GM19239 (cell line): ENCODE data around the gene C1QB.
"Not testable (repeated sequence)": the region's sequence is repeated elsewhere in the genome, so short reads cannot be mapped to it uniquely, and the experiment has no call there.

Source experiments
- DNase-seq: peaks from one replicate; pipeline ENCODE4 v3.0.0; 2011; ENCODE audit warnings: low spot score; ENCODE audit not compliant: insufficient read length
- FAIRE-seq: peaks from 2 replicates; lab custom pipeline; 2011; peaks lifted over from hg19 to GRCh38; lab: Jason Lieb, UNC

C1QB gene

DNA sequence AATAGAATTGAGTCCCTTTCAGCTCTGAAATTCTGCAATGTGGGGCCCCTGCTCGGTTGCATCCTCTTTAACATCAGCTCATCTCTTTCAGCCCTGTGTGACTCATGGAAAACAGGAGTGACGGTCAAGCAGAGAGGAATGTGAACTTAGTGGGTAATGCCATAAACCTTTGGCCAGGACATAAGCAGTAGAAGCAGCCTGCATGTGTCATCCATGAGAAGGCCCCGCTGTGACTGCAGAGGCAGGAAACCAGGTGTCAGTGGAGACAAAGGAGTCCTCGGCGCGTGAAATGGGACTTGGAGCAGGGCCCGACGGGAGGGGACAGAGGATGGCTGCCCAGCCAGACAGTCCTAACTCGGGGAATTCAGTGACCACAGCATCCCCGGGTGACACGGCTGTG lies 36.5 kb downstream of the C1QB start:
- FAIRE-seq (no peak), DNase-seq (no peak)

DNA sequence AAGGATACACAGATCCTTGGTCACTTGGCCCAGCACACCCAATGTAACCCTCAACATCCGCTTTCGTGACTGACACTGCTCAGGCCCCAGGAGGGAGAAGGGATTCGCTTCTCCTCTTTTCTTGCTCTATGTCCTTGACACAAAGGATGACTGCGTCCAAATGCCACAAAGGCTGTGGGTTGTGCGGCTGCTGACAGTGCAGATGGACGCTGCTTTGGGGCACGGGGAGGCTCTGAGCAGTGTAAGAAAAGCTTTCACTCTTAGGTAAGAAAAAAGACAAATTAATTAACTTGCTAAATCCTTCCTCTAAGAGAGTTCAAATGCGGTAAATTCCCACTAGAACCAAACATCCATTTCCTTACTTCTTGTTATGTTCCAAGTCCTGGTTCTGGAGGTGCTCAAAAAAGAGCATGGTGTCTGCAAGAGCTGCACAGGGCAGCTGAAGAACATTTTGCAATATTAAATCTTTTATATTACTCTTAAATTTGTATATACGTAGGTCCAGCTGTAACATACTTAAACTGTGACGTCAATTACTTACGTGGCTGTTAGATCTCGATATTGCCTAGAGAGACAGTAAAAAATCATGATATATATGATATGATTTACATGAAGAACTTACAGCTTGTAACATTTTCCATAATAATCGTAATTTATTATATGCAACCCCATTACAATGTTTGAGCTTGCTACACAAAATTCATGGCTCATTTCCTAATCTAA lies 38.2 kb downstream of the C1QB start:
- FAIRE-seq (no peak), DNase-seq (no peak)

DNA sequence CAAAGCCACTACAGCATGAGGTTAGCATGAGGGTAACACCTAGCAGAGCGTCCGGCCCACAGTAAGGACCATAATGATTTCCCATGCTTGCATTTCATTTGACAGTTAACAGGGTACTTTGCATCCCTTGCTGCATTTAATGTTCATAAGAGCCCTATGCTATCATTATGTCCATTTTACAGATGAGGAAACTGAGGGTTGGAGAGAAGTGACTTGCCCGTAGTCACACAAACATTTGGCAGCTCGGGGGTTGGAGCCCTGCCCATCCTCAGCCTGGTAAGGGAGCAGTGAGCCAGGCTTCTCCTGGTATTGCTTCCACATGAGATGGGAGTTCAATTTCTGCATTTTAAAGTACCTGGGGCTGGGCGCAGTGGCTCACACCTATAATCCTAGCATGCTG lies 41.1 kb downstream of the C1QB start:
- FAIRE-seq: no peak

DNA sequence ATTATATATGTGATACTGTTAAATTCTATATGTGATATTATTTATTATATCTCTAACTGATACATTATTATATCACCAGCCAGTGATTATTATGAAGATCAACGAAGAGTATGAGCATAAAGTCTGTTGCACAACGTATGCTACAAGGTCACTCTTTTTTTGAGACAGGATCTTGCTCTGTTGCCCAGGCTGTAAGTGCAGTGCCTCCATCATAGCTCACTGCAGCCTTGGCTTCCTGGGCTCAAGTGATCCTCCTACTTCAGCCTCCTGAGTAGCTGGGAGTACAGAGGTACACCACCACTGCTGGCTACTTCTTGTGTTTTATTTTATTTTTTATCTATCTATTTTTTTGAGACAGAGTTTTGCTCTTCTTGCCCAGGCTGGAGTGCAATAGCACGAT lies 43.6 kb downstream of the C1QB start:
- FAIRE-seq: no peak
- no peak for DNase-seq

More for the DNA sequence above, 41.1 kb downstream of the C1QB start:
- DNase-seq: no peak

DNA sequence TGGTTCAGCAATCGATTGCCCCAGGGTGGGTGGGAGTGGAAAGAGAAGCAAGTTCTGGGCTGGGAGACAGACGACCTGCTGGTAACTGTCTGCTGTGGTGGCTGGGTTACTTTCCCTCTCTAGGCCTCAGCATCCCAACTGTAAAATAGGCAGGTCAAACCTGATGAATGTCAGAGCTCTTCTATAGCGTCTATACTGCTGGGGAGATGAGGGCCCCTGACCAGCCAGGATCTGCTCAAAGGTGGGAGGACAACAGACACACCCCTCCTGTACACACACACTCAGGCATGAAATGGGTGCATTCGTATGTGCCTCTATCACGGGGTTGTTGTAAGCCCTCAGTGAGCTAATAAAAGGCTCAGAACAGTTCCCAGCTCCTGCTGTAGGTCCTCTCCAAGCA lies 44.9 kb downstream of the C1QB start:
- no peak for FAIRE-seq
- no peak for DNase-seq

DNA sequence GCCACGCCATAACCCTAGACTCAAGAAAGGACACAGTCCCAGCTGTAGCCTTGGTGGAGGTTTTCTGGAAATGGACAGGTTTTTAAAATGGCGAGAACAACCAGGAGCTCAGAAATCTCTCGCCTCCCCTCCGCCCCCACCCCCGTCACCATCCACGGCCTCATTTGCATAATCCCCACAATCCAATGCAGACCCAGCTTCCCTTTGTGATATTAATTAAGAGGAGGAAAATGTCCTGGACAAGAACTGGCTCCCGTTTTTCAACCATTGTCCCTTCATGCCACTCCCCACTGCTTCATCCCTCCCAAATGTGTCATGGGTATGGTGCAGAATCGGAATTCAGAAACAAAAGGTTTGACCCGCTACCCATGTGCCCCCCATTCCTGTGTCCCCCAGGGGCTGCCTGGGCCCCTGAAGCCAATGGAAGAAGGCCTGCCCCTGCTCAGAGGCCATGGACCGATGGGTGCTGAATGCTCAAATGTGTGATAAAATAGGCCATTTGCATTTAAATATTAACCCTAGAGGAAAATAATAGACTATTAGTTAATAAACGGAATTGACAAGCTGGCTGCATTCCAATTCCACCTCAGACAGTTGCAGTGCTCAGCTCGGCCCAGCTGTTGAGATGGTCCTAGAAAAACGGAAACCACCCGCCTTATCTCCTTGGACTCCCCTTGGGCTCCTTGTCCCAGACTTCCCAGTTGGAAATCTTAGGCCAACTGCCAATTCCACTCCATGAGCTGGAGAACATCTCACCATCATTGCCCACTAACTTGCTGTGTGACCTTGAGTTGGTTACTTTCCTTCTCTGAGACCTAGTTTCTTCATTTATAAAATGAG lies 46.9 kb downstream of the C1QB start:
- DNase-seq (no peak), FAIRE-seq (no peak)

DNA sequence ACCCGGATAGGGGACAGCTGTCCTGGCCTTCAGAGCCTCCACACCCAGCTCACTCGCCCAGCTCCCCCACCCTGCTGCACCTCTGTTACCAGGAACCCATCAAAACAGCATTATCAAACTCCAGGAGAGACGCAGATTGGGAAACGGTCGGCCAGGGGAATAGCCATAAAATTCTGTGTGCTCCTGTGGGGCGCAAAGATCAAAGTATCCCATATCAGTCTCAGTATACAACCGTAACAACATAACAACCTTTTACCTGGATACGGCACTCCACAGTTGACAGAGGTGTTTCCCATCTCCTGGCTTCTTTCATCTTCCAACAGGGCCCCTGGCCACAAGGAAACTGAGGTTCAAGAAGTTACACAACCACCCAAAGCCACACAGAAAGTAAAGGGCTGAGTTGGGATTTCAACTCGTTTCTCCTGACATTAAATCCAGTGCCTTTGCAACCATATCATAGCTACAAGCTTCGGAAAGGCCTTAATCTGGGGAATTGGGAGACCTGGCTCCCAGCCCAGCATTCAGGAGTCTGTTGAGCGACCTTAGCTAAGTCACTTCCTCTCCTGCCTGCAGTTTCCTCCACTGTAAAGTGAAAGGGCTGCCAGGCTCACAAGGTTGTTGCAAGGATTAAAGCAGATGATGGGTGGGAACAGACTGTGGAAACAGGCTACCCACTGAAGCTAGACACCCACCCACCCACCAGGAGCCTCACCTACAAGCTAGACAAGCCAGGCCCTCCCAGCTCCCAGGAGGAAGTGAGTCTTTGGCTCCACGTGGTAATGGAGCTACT lies 49.5 kb downstream of the C1QB start:
- DNase-seq: no peak
- FAIRE-seq: no peak

DNA sequence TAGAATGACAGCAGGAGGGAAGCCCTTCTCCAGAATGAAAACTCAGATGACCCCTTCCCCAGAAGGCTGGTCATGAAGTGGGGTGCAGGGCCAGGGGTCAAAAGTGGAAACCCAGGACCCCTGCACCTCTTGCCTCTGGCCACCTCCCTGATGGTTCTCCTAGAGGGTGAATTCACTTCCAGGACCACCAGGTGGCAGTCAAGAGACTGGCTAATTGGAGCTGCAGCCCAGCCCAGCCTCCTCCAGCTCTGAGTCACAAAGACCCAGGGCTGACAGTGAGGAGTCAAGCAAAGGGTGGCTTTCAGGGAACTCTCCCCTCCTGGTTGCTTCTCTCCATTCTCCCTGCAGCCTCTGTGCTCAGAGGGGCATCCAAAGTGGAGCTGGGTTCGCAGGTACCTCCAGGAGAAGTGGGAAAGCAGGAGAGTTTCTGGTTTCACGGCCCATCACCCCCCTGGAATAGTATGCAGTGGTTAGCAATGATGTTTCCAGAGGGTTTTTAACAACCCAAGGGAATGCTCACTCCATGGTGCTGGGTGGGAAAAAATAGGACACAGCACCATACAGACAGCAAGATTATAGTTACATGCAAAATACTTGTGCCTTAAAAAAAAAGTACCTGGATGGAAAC lies 51.5 kb downstream of the C1QB start:
- FAIRE-seq: peak; percentile 74
- peak; percentile 78 for DNase-seq

DNA sequence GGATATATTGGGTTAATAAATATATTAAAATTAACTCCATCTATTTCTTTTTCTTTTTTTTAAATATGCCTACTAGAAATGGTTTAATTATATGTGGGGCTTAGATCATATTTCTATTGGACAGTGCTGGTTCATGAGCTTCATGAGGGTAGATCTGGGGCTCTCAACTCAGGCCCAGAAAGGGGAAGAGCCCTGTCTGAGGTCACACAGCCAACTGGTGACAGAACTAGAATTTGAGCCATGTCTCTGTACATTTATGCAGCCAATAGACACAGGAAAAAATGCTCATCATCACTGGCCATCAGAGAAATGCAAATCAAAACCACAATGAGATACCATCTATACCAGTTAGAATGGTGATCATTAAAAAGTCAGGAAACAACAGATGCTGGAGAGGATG lies 52.5 kb downstream of the C1QB start:
- DNase-seq (no peak), FAIRE-seq (no peak)

DNA sequence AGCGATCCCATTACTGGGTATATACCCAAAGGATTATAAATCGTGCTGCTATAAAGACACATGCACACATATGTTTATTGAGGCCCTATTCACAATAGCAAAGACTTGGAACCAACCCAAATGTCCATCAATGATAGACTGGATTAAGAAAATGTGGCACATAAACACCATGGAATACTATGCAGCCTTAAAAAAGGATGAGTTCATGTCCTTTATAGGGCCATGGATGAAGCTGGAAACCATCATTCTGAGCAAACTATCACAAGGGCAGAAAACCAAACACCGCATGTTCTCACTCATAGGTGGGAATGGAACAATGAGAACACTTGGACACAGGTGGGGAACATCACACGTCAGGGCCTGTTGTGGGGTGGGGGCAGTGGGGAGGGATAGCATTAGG lies 53.1 kb downstream of the C1QB start:
- not testable (repeated sequence) for FAIRE-seq, DNase-seq

DNA sequence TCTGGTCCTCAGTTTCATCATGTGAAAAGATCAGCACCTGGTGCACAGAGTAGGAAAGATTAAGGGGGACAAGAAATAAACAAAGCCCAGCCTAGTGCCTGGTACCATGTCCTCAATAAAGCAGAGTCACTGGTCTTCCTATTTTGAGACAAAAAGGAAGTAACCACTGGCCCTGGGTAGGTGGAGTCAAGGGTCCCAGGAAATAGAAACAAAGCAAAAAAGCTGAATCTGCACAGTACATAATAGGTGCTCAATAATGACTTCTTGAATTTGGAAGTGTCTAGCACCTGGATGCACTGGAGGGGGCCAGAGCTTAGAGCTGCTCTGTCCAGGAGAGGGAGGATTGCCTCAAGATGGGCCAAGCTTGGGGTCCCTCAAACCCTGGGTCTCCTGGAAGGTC lies 55.7 kb downstream of the C1QB start:
- DNase-seq (no peak), FAIRE-seq (no peak)

DNA sequence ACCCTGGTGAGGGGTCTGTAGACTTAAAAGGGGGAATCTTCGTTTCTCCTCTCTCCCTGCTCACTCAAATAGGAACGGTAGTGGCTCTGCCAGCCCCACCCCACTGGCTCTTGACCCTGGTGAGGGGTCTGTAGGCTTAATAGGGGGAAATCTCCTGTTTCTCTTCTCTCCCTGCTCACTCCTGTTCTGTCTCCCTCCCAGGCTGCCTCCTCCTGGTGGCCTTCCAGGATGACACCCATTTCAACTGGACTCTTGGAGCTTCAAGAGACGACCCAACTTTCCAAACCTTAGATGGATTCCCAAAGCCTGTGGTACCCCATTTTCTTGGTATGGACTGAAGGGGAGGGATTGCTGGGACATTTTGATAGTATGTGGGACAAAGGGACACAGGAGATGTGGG lies 56.2 kb downstream of the C1QB start:
- no peak for FAIRE-seq
- no peak for DNase-seq

DNA sequence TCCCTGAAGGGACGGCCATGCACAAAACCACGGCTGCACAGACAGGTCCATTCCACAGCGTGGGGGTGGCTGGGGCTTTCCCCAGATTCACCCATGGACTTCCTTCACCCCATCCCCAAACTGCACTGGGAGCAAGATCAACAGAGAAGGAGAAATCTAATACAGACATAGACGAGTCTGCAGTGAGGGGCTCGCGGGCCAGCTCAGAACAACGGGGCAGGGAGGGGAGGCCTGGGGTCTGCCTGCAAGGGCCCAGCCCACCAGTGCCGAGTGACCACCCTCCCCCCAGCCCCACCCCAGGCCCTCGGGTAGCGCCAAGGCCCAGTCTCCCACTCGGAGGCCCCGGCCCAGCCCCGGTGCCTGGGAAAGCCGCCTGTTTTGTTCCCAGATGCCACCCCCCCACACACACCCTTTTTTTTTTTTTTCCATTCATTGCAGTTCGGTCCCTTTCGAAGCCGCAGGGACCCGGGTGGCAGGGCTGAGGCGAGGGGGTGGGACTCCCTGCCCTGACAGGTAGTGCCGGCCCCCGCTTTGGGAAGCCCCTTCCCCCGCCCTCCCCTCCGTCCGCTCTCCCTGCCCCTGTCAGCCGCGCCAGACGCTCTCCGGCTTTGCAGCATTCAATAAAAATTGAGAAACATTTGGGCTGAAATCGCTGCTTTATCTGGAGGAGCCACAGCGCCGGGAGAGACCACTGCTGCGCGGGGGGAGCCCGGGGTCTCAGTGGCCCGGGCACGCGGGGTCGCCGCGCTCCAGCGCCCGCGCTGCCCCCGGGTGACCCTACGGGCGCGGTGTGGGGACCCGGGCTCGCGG lies 57.1 kb downstream of the C1QB start:
- DNase-seq: peak; percentile 55
- FAIRE-seq: no peak

DNA sequence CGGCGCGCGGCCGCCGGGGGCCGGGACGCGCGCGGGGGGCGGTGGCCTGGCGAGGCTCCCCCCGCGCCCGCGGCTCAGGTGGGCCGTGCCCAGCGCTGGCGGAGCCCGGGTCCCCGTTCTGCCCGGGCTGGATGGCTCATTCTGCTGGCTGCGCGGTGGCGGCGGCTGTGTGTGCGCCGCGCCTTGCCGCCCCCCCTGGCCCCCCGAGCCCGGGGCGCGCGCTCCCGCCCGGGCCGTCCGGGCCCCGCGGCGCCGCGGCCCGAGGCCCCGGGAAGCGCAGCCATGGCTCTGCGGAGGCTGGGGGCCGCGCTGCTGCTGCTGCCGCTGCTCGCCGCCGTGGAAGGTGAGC lies 57.6 kb downstream of the C1QB start, which contains the start of gene EPHB2:
TSS of gene EPHB2 (plus strand) at position 139 of the 349 bp plus-strand sequence. CDS start at position 283, 144 bp downstream.
- FAIRE-seq: no peak
- peak; percentile 62 for DNase-seq

DNA sequence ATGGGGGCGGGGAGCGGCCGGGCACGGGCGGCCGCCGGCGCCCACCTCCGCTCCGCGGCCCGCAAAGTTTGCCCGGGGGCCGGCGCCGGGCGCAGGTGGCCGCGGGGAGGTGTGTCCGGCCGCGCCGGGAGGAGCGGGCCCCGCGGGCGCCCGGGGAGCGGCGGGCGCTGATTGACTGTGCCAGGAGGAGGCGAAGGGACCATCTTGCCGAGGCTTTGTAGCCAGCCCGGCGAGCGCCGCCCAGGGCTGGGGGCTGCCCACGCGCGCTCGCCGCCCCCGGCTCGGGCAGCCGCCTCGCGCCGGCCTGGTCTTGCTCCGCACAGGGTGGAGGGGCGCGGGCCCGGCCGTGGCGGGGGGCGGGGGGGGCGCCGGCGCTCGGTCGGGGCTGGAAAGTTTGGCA lies 58.0 kb downstream of the C1QB start:
- no peak for DNase-seq
- FAIRE-seq: no peak
